ENCODE data around the gene DHRSX. TPM values are rescaled to one million over a fixed set of nuclear protein-coding genes. Genes with fewer than 3 reads are reported as not detected.
"Not testable (repeated sequence)": the region's sequence is repeated elsewhere in the genome, so short reads cannot be mapped to it uniquely, and the experiment has no call there.

The DHRSX gene
- total RNA-seq, 1 donor from 2014 or later: 37.1 TPM

GRCh38 chrX:2316534-2316933 is 184.2 kb downstream of the DHRSX start:
- Mint-ChIP-seq H3K4me3 (ENCODE audit: unreplicated experiment) (no peak overlapping the region), H3K36me3 (ENCODE audit: unreplicated experiment) (no peaks in the 10 kb centered on the region), H3K9me3 (ENCODE audit: unreplicated experiment) (peaks cover 3% of the 10 kb centered on the region), H3K27ac (ENCODE audit: unreplicated experiment) (no peak overlapping the region), H3K27me3 (ENCODE audit: unreplicated experiment) (no peaks in the 10 kb centered on the region), H3K4me1 (ENCODE audit: low read depth, unreplicated experiment) (peaks cover under 1% of the 10 kb centered on the region)
- no peak for DNase-seq
- TF ChIP-seq CTCF (IDR thresholded peaks at IDR 0.05; ENCODE audit: partially characterized antibody, unreplicated experiment): no peak

DNA sequence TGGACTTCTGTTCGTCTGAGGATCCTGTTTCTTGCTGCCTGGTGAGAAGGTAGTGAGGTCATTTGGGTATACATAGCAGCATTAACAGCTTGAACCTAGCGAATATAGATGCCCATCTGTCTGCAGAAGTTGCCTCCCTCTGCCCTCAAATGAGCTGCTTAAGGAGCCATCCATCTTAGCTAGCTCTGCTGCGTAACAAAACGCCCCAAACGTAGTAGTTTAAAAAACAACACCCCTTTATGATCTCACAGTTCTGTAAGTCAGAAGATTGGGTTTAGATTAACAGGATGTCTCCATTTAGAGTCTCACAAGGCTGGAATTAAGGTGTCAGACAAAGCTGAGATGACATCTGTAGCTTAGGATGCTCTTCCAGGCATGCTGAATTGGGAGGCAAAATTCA is 185.3 kb downstream of the DHRSX start:
- Mint-ChIP-seq H3K27me3 (ENCODE audit: unreplicated experiment) (peaks cover 1% of the 10 kb centered on the region), H3K27ac (ENCODE audit: unreplicated experiment) (no peak overlapping the region), H3K4me1 (ENCODE audit: low read depth, unreplicated experiment) (peaks cover 9% of the 10 kb centered on the region), H3K36me3 (ENCODE audit: unreplicated experiment) (no peaks in the 10 kb centered on the region), H3K9me3 (ENCODE audit: unreplicated experiment) (peaks cover 6% of the 10 kb centered on the region), H3K4me3 (ENCODE audit: unreplicated experiment) (no peak overlapping the region)
- no peak for DNase-seq
- no peak for TF ChIP-seq CTCF (IDR thresholded peaks at IDR 0.05; ENCODE audit: partially characterized antibody, unreplicated experiment)

GRCh38 chrX:2314831-2315365 is 185.9 kb downstream of the DHRSX start:
- H3K27me3 Mint-ChIP-seq (ENCODE audit: unreplicated experiment): peaks cover 2% of the 10 kb centered on the region
- H3K27ac Mint-ChIP-seq (ENCODE audit: unreplicated experiment): no peak overlapping the region
- no peak for TF ChIP-seq CTCF (IDR thresholded peaks at IDR 0.05; ENCODE audit: partially characterized antibody, unreplicated experiment)
- H3K9me3 Mint-ChIP-seq (ENCODE audit: unreplicated experiment): peaks cover 6% of the 10 kb centered on the region
- no peaks in the 10 kb centered on the region for H3K36me3 Mint-ChIP-seq (ENCODE audit: unreplicated experiment)
- DNase-seq: no peak
- no peak overlapping the region for H3K4me3 Mint-ChIP-seq (ENCODE audit: unreplicated experiment)
- peaks cover 13% of the 10 kb centered on the region for H3K4me1 Mint-ChIP-seq (ENCODE audit: low read depth, unreplicated experiment)

GRCh38 chrX:2313864-2314640 is 186.7 kb downstream of the DHRSX start:
- DNase-seq: no peak
- no peak for TF ChIP-seq CTCF (IDR thresholded peaks at IDR 0.05; ENCODE audit: partially characterized antibody, unreplicated experiment)
- peaks cover 2% of the 10 kb centered on the region for H3K27me3 Mint-ChIP-seq (ENCODE audit: unreplicated experiment)
- H3K36me3 Mint-ChIP-seq (ENCODE audit: unreplicated experiment): no peaks in the 10 kb centered on the region
- no peak overlapping the region for H3K27ac Mint-ChIP-seq (ENCODE audit: unreplicated experiment)
- H3K4me3 Mint-ChIP-seq (ENCODE audit: unreplicated experiment): no peak overlapping the region
- peaks cover 6% of the 10 kb centered on the region for H3K9me3 Mint-ChIP-seq (ENCODE audit: unreplicated experiment)
- peaks cover 13% of the 10 kb centered on the region for H3K4me1 Mint-ChIP-seq (ENCODE audit: low read depth, unreplicated experiment)

GRCh38 chrX:2312061-2312591 is 188.7 kb downstream of the DHRSX start:
- Mint-ChIP-seq H3K4me1 (ENCODE audit: low read depth, unreplicated experiment) (peaks cover 13% of the 10 kb centered on the region), H3K27ac (ENCODE audit: unreplicated experiment) (peak overlapping the region; percentile 11)
- DNase-seq; H3K36me3 Mint-ChIP-seq (ENCODE audit: unreplicated experiment); H3K27me3 Mint-ChIP-seq (ENCODE audit: unreplicated experiment); H3K4me3 Mint-ChIP-seq (ENCODE audit: unreplicated experiment); H3K9me3 Mint-ChIP-seq (ENCODE audit: unreplicated experiment): not testable (repeated sequence)
